HepG2 (cell line): ENCODE results near the gene HINFP. TPM values are rescaled to one million over a fixed set of nuclear protein-coding genes. Genes with fewer than 3 reads are reported as not detected.
A peak's percentile ranks its signal among the peaks of the same experiment; 100 is the strongest.

Experiments used
- CREB1 ChIP-seq, 2 experiments: fragments of 450-650 bp in 1 of 2; IDR thresholded peaks; 2 replicates each; pipeline ENCODE4 v1.6.1; 2016 to 2017; ENCODE audit warnings: control low read depth in 1 of 2, mild to moderate bottlenecking in 1 of 2, missing compliant biosample characterization in 1 of 2, missing genetic modification characterization in 1 of 2
- DNMT3B ChIP-seq: conservative IDR thresholded peaks from 2 replicates; pipeline ENCODE4 v1.6.1; 2016; ENCODE audit warnings: missing biosample characterization, control low read depth
- ETV5 ChIP-seq: IDR thresholded peaks from 2 replicates; pipeline ENCODE4 v1.6.1; 2018; ENCODE audit warnings: missing biosample characterization, missing genetic modification reagents, inconsistent platforms, borderline replicate concordance
- GATAD1 ChIP-seq: IDR thresholded peaks from 2 replicates; pipeline ENCODE4 v1.6.1; 2016; ENCODE audit warnings: missing genetic modification reagents, missing compliant biosample characterization
- GFI1 ChIP-seq: sonication (generic); formaldehyde crosslinking; IDR thresholded peaks from 2 replicates; pipeline ENCODE4 v1.5.0; 2020; ENCODE audit warnings: missing genetic modification reagents, mild to moderate bottlenecking, borderline replicate concordance
- GTF3A ChIP-seq: sonication (generic); formaldehyde crosslinking; conservative IDR thresholded peaks from 2 replicates; pipeline ENCODE4 v1.4.0; 2020; ENCODE audit warnings: mild to moderate bottlenecking, missing genetic modification reagents
- HNRNPL ChIP-seq: fragments of 200-400 bp; formaldehyde crosslinking; IDR thresholded peaks from 2 replicates; pipeline ENCODE4 v1.6.1; 2017; ENCODE audit warnings: mild to moderate bottlenecking, low read depth, low read length
- MAFG ChIP-seq: sonication (generic); formaldehyde crosslinking; IDR thresholded peaks from 2 replicates; pipeline ENCODE4 v1.5.1; 2020; ENCODE audit warnings: mild to moderate bottlenecking, missing genetic modification reagents
- PHB2 ChIP-seq: fragments of 450-650 bp; IDR thresholded peaks from 2 replicates; pipeline ENCODE4 v1.6.1; 2018; ENCODE audit not compliant: partially characterized antibody
- PLRG1 ChIP-seq: fragments of 450-650 bp; conservative IDR thresholded peaks from 2 replicates; pipeline ENCODE4 v1.6.1; 2016
- PRMT3 ChIP-seq: sonication (generic); formaldehyde crosslinking; IDR thresholded peaks from 2 replicates; pipeline ENCODE4 v1.8.1; 2022; ENCODE audit warnings: low read depth, mild to moderate bottlenecking, moderate library complexity, missing genetic modification reagents, borderline replicate concordance
- SMAD9 ChIP-seq: sonication (generic); formaldehyde crosslinking; IDR thresholded peaks from 2 replicates; pipeline ENCODE4 v1.5.1; 2020; ENCODE audit warnings: mild to moderate bottlenecking, missing genetic modification reagents
- SNAI1 ChIP-seq: sonication (generic); formaldehyde crosslinking; IDR thresholded peaks from 2 replicates; pipeline ENCODE4 v1.5.0; 2020; ENCODE audit warnings: mild to moderate bottlenecking, missing genetic modification reagents, borderline replicate concordance
- STAG1 ChIP-seq: sonication (generic); formaldehyde crosslinking; IDR thresholded peaks from 2 replicates; pipeline ENCODE4 v1.4.0; 2020; ENCODE audit warnings: missing genetic modification reagents
- ZMAT3 ChIP-seq: sonication (generic); formaldehyde crosslinking; conservative IDR thresholded peaks from 2 replicates; pipeline ENCODE4 v1.7.0; 2021; ENCODE audit warnings: missing genetic modification reagents
- ZNF205 ChIP-seq: IDR thresholded peaks from 2 replicates; pipeline ENCODE4 v1.6.1; 2018; ENCODE audit warnings: missing biosample characterization, missing genetic modification reagents
- ZNF260 ChIP-seq: sonication (generic); formaldehyde crosslinking; IDR thresholded peaks from 2 replicates; pipeline ENCODE4 v1.4.0; 2020; ENCODE audit warnings: missing genetic modification reagents, low read depth, mild to moderate bottlenecking, borderline replicate concordance
- ZNF484 ChIP-seq: sonication (generic); formaldehyde crosslinking; IDR thresholded peaks from 2 replicates; pipeline ENCODE4 v1.5.1; 2020; ENCODE audit warnings: mild to moderate bottlenecking, low read depth, missing genetic modification reagents, borderline replicate concordance
- ZNF556 ChIP-seq: sonication (generic); formaldehyde crosslinking; IDR thresholded peaks from 2 replicates; pipeline ENCODE4 v1.4.0; 2020; ENCODE audit warnings: mild to moderate bottlenecking, missing genetic modification reagents, borderline replicate concordance
- ZNF7 ChIP-seq: IDR thresholded peaks from 2 replicates; pipeline ENCODE4 v1.6.1; 2016; ENCODE audit warnings: missing biosample characterization, missing genetic modification reagents
- ZNF761 ChIP-seq: sonication (generic); formaldehyde crosslinking; conservative IDR thresholded peaks from 2 replicates; pipeline ENCODE4 v1.4.0; 2020; ENCODE audit warnings: mild to moderate bottlenecking, missing genetic modification reagents
- ZNF772 ChIP-seq: sonication (generic); formaldehyde crosslinking; IDR thresholded peaks from 2 replicates; pipeline ENCODE4 v1.5.0; 2020; ENCODE audit warnings: mild to moderate bottlenecking, missing genetic modification reagents
- polyA plus RNA-seq, 8 experiments: library from polyadenylated mRNA; depleted of rRNA in 3 of 8; stranded (reverse) in 7 of 8; unstranded in 1 of 8; fragments of >200 nt; fragmentation: Illumina TruSeq in 4 of 8; extraction: Trizol in 4 of 8; gene quantifications; 2 replicates each; pipeline versions ENCODE4 v1.2.1 to v1.2.3, GENCODE V29; 2011 to 2016; ENCODE audit warnings: low read depth in 4 of 8, missing spikeins in 1 of 8, mixed read lengths in 1 of 8; ENCODE audit not compliant: insufficient read depth in 1 of 8
- total RNA-seq, 5 experiments: library from RNA; depleted of rRNA; stranded (reverse); fragments of >200 nt; fragmentation: Illumina TruSeq; extraction: Trizol; gene quantifications; 2 replicates each; pipeline ENCODE4 v1.2.3, GENCODE V29; 2016; ENCODE audit warnings: low read depth in 1 of 5
- TF ChIP-seq, protein P1 (sequence below): IDR thresholded peaks from 2 replicates; pipeline ENCODE4 v1.6.1; 2016; ENCODE audit warnings: low read depth, control low read depth
- TF ChIP-seq, protein P2 (sequence below): sonication (generic); formaldehyde crosslinking; IDR thresholded peaks from 2 replicates; pipeline ENCODE4 v1.4.0; 2020; ENCODE audit warnings: missing genetic modification reagents
- TF ChIP-seq, protein P3 (sequence below): sonication (generic); formaldehyde crosslinking; IDR thresholded peaks from 2 replicates; pipeline ENCODE4 v1.5.0; 2020; ENCODE audit warnings: missing genetic modification reagents, mild to moderate bottlenecking, borderline replicate concordance
- TF ChIP-seq, protein P4 (sequence below): sonication (generic); formaldehyde crosslinking; conservative IDR thresholded peaks from 2 replicates; pipeline ENCODE4 v1.8.0; 2022; ENCODE audit warnings: missing genetic modification reagents
- TF ChIP-seq, protein P5 (sequence below): sonication (generic); formaldehyde crosslinking; IDR thresholded peaks from 2 replicates; pipeline ENCODE4 v1.5.0; 2020; ENCODE audit warnings: missing genetic modification reagents

Gene HINFP
- total and polyA plus RNA-seq, 2 of the 13 experiments (the other 11 are each of a cell fraction or from before 2014, with no cell fraction given): 15.1 to 21.4 TPM

DNA sequence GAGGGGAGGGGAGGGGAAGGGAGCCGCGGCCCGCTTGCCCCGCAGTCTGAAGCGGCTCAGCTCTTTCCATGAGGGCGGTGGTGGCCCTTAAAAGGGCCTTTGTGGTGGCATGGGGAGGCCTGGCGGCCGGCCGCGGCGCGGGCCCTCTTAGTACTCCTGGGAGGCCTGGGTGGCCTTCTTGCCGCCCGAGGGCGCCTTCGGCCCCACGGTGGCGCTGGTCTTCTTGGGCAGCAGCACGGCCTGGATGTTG, 26.6 kb upstream of the HINFP start (continued):
- TF ChIP-seq GFI1 (no peak), SNAI1 (peak; percentile 62; the same call in 1 of the 2 replicates), ZNF260 (CRISPR knock-in tag) (no peak), ZNF556 (no peak), ZNF484 (CRISPR knock-in tag) (no peak), HNRNPL (0 out of 2 replicates have a peak, but pooled peaks have one; percentile 51), ETV5 (no peak), ZNF7 (CRISPR knock-in tag) (no peak), GATAD1 (CRISPR knock-in tag) (no peak), DNMT3B (CRISPR knock-in tag) (no peak), ZMAT3 (CRISPR knock-in tag) (no peak), PRMT3 (CRISPR knock-in tag) (no peak), ZNF205 (CRISPR knock-in tag) (no peak), MAFG (CRISPR knock-in tag) (no peak), ZNF761 (peak; percentile 51; the same call in 1 of the 2 replicates), STAG1 (CRISPR knock-in tag) (peak; percentile 55), CREB1 (IDR thresholded peaks at IDR 0.05) (0 out of 2 replicates have a peak, but pooled peaks have one; percentile 1), CREB1 (CRISPR knock-in tag; IDR thresholded peaks at IDR 0.05) (no peak), PHB2 (no peak), PLRG1 (no peak), GTF3A (no peak), SMAD9 (no peak), ZNF772 (no peak; the same call in 1 of the 2 replicates)
- TF ChIP-seq, protein P1, sequence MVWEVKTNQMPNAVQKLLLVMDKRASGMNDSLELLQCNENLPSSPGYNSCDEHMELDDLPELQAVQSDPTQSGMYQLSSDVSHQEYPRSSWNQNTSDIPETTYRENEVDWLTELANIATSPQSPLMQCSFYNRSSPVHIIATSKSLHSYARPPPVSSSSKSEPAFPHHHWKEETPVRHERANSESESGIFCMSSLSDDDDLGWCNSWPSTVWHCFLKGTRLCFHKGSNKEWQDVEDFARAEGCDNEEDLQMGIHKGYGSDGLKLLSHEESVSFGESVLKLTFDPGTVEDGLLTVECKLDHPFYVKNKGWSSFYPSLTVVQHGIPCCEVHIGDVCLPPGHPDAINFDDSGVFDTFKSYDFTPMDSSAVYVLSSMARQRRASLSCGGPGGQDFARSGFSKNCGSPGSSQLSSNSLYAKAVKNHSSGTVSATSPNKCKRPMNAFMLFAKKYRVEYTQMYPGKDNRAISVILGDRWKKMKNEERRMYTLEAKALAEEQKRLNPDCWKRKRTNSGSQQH (CRISPR knock-in tag): 0 out of 2 replicates have a peak, but pooled peaks have one; percentile 64
- TF ChIP-seq, protein P2, sequence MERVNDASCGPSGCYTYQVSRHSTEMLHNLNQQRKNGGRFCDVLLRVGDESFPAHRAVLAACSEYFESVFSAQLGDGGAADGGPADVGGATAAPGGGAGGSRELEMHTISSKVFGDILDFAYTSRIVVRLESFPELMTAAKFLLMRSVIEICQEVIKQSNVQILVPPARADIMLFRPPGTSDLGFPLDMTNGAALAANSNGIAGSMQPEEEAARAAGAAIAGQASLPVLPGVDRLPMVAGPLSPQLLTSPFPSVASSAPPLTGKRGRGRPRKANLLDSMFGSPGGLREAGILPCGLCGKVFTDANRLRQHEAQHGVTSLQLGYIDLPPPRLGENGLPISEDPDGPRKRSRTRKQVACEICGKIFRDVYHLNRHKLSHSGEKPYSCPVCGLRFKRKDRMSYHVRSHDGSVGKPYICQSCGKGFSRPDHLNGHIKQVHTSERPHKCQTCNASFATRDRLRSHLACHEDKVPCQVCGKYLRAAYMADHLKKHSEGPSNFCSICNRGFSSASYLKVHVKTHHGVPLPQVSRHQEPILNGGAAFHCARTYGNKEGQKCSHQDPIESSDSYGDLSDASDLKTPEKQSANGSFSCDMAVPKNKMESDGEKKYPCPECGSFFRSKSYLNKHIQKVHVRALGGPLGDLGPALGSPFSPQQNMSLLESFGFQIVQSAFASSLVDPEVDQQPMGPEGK (CRISPR knock-in tag): no peak; the same call in 1 of the 2 replicates
- TF ChIP-seq, protein P3, sequence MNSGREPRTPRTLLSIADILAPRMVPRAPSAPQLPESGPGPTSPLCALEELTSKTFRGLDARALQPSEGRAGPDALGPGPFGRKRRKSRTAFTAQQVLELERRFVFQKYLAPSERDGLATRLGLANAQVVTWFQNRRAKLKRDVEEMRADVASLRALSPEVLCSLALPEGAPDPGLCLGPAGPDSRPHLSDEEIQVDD (CRISPR knock-in tag): no peak
- TF ChIP-seq, protein P4, sequence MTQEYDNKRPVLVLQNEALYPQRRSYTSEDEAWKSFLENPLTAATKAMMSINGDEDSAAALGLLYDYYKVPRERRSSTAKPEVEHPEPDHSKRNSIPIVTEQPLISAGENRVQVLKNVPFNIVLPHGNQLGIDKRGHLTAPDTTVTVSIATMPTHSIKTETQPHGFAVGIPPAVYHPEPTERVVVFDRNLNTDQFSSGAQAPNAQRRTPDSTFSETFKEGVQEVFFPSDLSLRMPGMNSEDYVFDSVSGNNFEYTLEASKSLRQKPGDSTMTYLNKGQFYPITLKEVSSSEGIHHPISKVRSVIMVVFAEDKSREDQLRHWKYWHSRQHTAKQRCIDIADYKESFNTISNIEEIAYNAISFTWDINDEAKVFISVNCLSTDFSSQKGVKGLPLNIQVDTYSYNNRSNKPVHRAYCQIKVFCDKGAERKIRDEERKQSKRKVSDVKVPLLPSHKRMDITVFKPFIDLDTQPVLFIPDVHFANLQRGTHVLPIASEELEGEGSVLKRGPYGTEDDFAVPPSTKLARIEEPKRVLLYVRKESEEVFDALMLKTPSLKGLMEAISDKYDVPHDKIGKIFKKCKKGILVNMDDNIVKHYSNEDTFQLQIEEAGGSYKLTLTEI (CRISPR knock-in tag): no peak
- TF ChIP-seq, protein P5, sequence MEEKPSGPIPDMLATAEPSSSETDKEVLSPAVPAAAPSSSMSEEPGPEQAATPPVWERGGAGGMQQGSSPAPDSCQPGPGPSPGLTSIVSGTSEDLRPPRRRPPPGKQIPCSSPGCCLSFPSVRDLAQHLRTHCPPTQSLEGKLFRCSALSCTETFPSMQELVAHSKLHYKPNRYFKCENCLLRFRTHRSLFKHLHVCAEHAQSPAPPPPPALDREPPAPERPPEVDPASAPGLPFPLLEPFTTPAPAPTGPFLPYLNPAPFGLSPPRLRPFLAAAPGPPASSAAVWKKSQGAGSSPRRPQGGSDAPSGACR: no peak
